ENCODE data around the gene PI4K2A. TPM values are rescaled to one million over a fixed set of nuclear protein-coding genes. Genes with fewer than 3 reads are reported as not detected.
"Not testable (repeated sequence)": the region's sequence is repeated elsewhere in the genome, so short reads cannot be mapped to it uniquely, and the experiment has no call there.

PI4K2A gene
- total and polyA plus RNA-seq, 8 donors, result 4.2 to 13.6 (median 9.7) TPM

DNA sequence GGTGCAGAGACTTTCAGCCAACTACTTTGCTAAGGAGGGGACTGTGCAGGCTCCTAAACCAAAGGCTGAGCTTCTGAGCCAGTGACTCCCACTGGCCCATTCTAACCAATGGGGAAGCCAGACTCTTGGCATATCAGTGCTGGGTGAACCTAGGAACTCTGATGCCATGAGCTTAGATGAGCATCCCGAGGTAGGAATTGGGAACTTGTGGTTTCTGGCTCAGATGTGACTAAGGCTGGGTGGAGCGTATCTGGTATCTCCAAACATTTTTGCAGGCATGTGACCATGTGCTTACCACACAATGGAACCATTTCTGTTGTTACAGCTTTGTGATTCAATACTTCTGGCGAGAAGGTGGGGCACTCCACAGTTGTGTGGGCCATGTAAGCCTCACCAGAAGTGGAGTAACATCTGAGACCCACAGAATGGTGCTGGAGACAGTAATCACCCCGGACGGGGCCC is 49.1 kb downstream of the PI4K2A start:
- intact Hi-C loops (cut with DNase I; ENCODE audit: low total_unique reads), result no loop called here
- TF ChIP-seq POLR2AphosphoS5 (IDR thresholded peaks at IDR 0.05), result peak in 2 of 3 donors; percentile 15 to 54
- no peak for TF ChIP-seq EP300 (IDR thresholded peaks at IDR 0.05)
- H3K27ac ChIP-seq, result peak overlapping the region in 4 of 5 donors; percentile 89 to 97 (median 94)

DNA sequence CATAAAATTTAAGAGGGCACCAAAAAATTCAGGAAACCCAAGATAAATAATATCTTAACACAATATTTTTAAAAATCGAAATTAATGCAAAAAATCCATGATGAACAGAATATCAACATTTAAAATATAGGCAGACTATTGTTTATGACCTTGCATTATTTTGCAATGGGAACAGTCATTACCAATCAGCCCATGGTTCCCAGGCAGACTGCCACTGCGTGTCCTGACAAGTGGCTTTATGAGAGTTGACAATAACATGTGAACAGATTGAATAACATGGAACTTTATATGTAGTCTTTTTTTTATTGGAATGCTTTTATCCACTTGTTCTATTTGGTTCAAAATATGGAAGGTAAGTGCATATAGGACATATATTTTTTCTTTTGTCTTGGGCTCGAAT is 49.7 kb downstream of the PI4K2A start:
- H3K36me3 ChIP-seq, result no peaks in the 10 kb centered on the region
- intact Hi-C loops (cut with DNase I; ENCODE audit: low total_unique reads), result no loop called here
- peaks cover 15 to 42% (median 30%) of the 10 kb centered on the region in 4 donors for H3K4me1 ChIP-seq
- H3K4me3 ChIP-seq, result no peak overlapping the region
- H3K27me3 ChIP-seq, result no peaks in the 10 kb centered on the region
- no peaks in the 10 kb centered on the region for H3K9me3 ChIP-seq
- no peak for DNase-seq
- peak overlapping the region in 4 of 5 donors; percentile 30 to 97 (median 92) for H3K27ac ChIP-seq
- WGBS, 5 donors, result 83 to 95% (median 92%) methylated on average over 3 of the region's 3 CpGs
- TF ChIP-seq POLR2A (IDR thresholded peaks at IDR 0.05), result no peak
- TF ChIP-seq, protein P1, sequence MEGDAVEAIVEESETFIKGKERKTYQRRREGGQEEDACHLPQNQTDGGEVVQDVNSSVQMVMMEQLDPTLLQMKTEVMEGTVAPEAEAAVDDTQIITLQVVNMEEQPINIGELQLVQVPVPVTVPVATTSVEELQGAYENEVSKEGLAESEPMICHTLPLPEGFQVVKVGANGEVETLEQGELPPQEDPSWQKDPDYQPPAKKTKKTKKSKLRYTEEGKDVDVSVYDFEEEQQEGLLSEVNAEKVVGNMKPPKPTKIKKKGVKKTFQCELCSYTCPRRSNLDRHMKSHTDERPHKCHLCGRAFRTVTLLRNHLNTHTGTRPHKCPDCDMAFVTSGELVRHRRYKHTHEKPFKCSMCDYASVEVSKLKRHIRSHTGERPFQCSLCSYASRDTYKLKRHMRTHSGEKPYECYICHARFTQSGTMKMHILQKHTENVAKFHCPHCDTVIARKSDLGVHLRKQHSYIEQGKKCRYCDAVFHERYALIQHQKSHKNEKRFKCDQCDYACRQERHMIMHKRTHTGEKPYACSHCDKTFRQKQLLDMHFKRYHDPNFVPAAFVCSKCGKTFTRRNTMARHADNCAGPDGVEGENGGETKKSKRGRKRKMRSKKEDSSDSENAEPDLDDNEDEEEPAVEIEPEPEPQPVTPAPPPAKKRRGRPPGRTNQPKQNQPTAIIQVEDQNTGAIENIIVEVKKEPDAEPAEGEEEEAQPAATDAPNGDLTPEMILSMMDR (IDR thresholded peaks at IDR 0.05), result no peak
- no peak for TF ChIP-seq EP300 (IDR thresholded peaks at IDR 0.05)
- no peak for TF ChIP-seq POLR2AphosphoS5 (IDR thresholded peaks at IDR 0.05)

More for the DNA sequence above, 49.1 kb downstream of the PI4K2A start:
- 57 to 91% (median 66%) methylated on average over 5 of the region's 5 CpGs for WGBS, 5 donors
- DNase-seq, result peak in 1 of 2 donors; percentile 38
- Histone ChIP-seq H3K36me3 (no peaks in the 10 kb centered on the region), H3K9me3 (no peaks in the 10 kb centered on the region), H3K27me3 (no peaks in the 10 kb centered on the region), H3K4me1 (peaks cover 19 to 47% (median 36%) of the 10 kb centered on the region in 4 donors), H3K4me3 (no peak overlapping the region)

GRCh38 chr10:97698072-97698655 is 57.7 kb downstream of the PI4K2A start:
- DNase-seq; H3K4me3 ChIP-seq; intact Hi-C loops (cut with DNase I; ENCODE audit: low total_unique reads); H3K9me3 ChIP-seq; H3K27me3 ChIP-seq; H3K36me3 ChIP-seq: not testable (repeated sequence)
- Histone ChIP-seq H3K4me1 (peaks cover 0 to 18% (median 12%) of the 10 kb centered on the region in 4 donors), H3K27ac (peak overlapping the region in 4 of 5 donors; percentile 2 to 39 (median 31))
- 85 to 92% (median 87%) methylated on average over 11 of the region's 11 CpGs for WGBS, 5 donors

GRCh38 chr10:97701438-97702069 is 61.1 kb downstream of the PI4K2A start:
- peak; percentile 56 to 90 for DNase-seq

DNA sequence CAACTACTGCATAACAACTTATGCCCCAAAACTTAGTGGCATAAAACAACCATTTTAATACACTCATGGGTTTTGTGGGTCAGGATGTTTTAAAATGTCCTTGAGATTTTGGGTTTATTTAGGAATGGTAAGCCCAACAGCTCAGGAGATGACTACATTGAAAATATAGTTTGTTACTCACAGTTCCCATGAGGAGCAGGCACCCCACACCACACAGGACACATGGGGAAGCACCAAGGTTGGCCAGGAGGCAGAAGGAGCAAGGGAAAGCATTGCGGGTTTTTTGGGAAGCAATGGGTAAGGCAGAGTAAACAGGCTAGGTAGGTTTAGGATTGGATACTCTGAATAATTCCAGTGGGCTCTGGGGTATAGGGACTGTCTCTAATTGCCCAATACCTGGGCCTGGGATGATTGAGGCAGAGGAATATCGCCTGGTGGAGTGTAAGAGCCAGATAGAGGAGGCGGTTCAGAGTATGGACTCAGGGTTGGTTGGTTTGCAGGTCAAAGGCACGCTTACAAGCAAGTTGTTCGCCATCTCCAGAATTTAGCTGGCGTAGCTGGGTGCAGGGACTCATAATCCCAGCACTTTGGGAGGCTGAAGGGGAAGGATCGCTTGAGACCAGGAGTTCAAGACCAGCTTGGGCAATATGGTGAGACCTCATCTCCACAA is 63.1 kb downstream of the PI4K2A start:
- no peak for DNase-seq
- TF ChIP-seq EP300 (IDR thresholded peaks at IDR 0.05), result no peak
- Histone ChIP-seq H3K4me1 (peaks cover 0 to 15% (median 4%) of the 10 kb centered on the region in 4 donors), H3K9me3 (no peaks in the 10 kb centered on the region), H3K36me3 (no peaks in the 10 kb centered on the region), H3K27me3 (no peaks in the 10 kb centered on the region), H3K27ac (no peak overlapping the region), H3K4me3 (no peak overlapping the region)
- intact Hi-C loops (cut with DNase I; ENCODE audit: low total_unique reads), result no loop called here
- 81 to 96% (median 88%) methylated on average over 7 of the region's 7 CpGs for WGBS, 5 donors

More at GRCh38 chr10:97701438-97702069, 61.1 kb downstream of the PI4K2A start:
- Histone ChIP-seq H3K4me3 (no peak overlapping the region), H3K27ac (no peak overlapping the region), H3K4me1 (peaks cover 0 to 18% (median 12%) of the 10 kb centered on the region in 4 donors), H3K36me3 (no peaks in the 10 kb centered on the region), H3K27me3 (no peaks in the 10 kb centered on the region), H3K9me3 (no peaks in the 10 kb centered on the region)
- intact Hi-C loops (cut with DNase I; ENCODE audit: low total_unique reads), result no loop called here
- 23 to 47% (median 45%) methylated on average over 9 to 12 of the region's 12 CpGs for WGBS, 5 donors
- TF ChIP-seq, protein P1 (IDR thresholded peaks at IDR 0.05), result peak in 5 of 7 experiments; percentile 56 to 88 (median 66)
- TF ChIP-seq EP300 (IDR thresholded peaks at IDR 0.05) (no peak), POLR2AphosphoS5 (IDR thresholded peaks at IDR 0.05) (peak in 1 of 3 donors; percentile 26), POLR2A (IDR thresholded peaks at IDR 0.05) (no peak)

Data from stomach (tissue), 9 donors.